Measurements from ENCODE around the gene SLC25A10.
"Not testable (repeated sequence)": the region's sequence is repeated elsewhere in the genome, so short reads cannot be mapped to it uniquely, and the experiment has no call there.

Gene SLC25A10

GRCh38 chr17:81720267-81721071, 8.4 kb downstream of the SLC25A10 start:
- no peak for DNase-seq (ENCODE audit: low read depth in 2 of 2, low spot score in 1 of 2)

- DNase-seq (ENCODE audit: low read depth in 2 of 2, low spot score in 1 of 2) = no peak
Observed at GRCh38 chr17:81722184-81723120, 10.4 kb downstream of the SLC25A10 start.

- DNase-seq (ENCODE audit: low read depth in 2 of 2, low spot score in 1 of 2) = no peak
Observed at GRCh38 chr17:81723651-81724209, 11.6 kb downstream of the SLC25A10 start.

- no peak for DNase-seq (ENCODE audit: low read depth in 2 of 2, low spot score in 1 of 2)
Observed at GRCh38 chr17:81725439-81725838, 13.4 kb downstream of the SLC25A10 start.

- no peak for DNase-seq (ENCODE audit: low read depth in 2 of 2, low spot score in 1 of 2)
Observed at GRCh38 chr17:81726004-81726403, 13.9 kb downstream of the SLC25A10 start.

GRCh38 chr17:81727324-81728031, 15.4 kb downstream of the SLC25A10 start:
- no peak for DNase-seq (ENCODE audit: low read depth in 2 of 2, low spot score in 1 of 2)

- DNase-seq (ENCODE audit: low read depth in 2 of 2, low spot score in 1 of 2) = peak; percentile 25 to 26
Observed at GRCh38 chr17:81733507-81734404, 21.7 kb downstream of the SLC25A10 start.

GRCh38 chr17:81734405-81735263, 22.6 kb downstream of the SLC25A10 start:
- DNase-seq (ENCODE audit: low read depth in 2 of 2, low spot score in 1 of 2) = no peak

GRCh38 chr17:81735264-81736102, 23.4 kb downstream of the SLC25A10 start:
- no peak for DNase-seq (ENCODE audit: low read depth in 2 of 2, low spot score in 1 of 2)

GRCh38 chr17:81737947-81738800, 26.1 kb downstream of the SLC25A10 start:
- no peak for DNase-seq (ENCODE audit: low read depth in 2 of 2, low spot score in 1 of 2)

- no peak for DNase-seq (ENCODE audit: low read depth in 2 of 2, low spot score in 1 of 2)
Observed at GRCh38 chr17:81738801-81739393, 26.8 kb downstream of the SLC25A10 start.

GRCh38 chr17:81739593-81739992, 27.5 kb downstream of the SLC25A10 start:
- not testable (repeated sequence) for DNase-seq (ENCODE audit: low read depth in 2 of 2, low spot score in 1 of 2)

- DNase-seq (ENCODE audit: low read depth in 2 of 2, low spot score in 1 of 2) = no peak
Observed at GRCh38 chr17:81740395-81740961, 28.4 kb downstream of the SLC25A10 start.

- DNase-seq (ENCODE audit: low read depth in 2 of 2, low spot score in 1 of 2) = no peak
Observed at GRCh38 chr17:81741049-81741593, 29.0 kb downstream of the SLC25A10 start.

- no peak for DNase-seq (ENCODE audit: low read depth in 2 of 2, low spot score in 1 of 2)
Observed at GRCh38 chr17:81741594-81742452, 29.7 kb downstream of the SLC25A10 start.

Measured in stimulated activated CD8-positive, alpha-beta memory T cell treated with anti-CD3 and anti-CD28 coated beads, Interleukin-4, amount 100 ng/mL, for 4 hours (primary cell).